Measurements from ENCODE around the gene RASL10B. TPM values are rescaled to one million over a fixed set of nuclear protein-coding genes. Genes with fewer than 3 reads are reported as not detected.

RASL10B gene
- total RNA-seq, 1 experiment from 2014 or later, result 29.2 TPM

DNA sequence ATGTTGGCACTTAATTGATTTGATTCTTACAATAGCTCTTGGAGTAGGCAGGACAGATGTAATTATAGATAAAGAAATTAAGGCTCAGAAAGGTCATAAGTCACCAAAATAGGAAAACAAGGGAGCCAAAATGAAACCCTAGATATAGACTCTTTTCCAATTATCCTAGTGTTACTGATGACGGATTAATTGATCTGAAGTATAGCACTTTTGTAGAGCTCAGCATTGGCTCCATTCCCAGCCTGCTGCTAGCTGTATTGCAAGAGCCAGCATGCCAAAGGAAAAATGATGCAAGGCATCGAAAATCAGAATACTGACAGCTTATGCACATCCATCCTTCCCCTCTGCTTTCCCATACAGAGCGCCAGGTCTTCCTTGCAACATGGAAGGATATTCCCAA, 21.6 kb upstream of the RASL10B start:
- no peaks in the 10 kb centered on the region for H3K9me3 ChIP-seq (replicated peaks)

DNA sequence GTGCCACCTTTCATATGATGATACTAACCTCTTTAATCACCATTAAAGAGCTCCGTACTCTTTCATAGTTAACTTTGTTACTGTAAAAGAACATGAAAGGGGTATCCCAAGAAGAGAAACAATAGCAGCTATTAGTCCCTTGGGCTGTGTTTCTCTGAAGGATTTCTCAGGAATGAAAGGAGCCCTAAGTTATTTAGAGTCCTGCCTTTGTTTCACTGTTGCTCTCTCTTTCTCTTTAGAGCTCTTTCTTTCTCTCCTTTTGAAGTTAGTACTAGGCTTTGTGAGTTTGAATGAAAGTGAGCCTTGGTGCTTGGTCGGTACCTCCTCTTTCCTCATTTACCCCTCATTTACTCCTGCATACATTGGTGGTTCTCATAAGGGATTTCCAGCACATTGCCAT, 20.5 kb upstream of the RASL10B start:
- no peak overlapping the region for H3K4me3 ChIP-seq
- H3K27ac ChIP-seq, result no peak overlapping the region
- H3K9me3 ChIP-seq (replicated peaks), result no peaks in the 10 kb centered on the region
- peaks cover 10% of the 10 kb centered on the region; the same call in 1 of the 2 replicates for H3K4me1 ChIP-seq
- no peak for DNase-seq
- no peaks in the 10 kb centered on the region for H3K27me3 ChIP-seq
- peaks cover 22% of the 10 kb centered on the region for H3K36me3 ChIP-seq

More for the DNA sequence above, 21.6 kb upstream of the RASL10B start:
- no peak overlapping the region for H3K27ac ChIP-seq
- no peaks in the 10 kb centered on the region for H3K27me3 ChIP-seq
- H3K4me1 ChIP-seq, result peaks cover 10% of the 10 kb centered on the region; the same call in 1 of the 2 replicates
- no peak for DNase-seq
- H3K4me3 ChIP-seq, result no peak overlapping the region
- H3K36me3 ChIP-seq, result peaks cover 22% of the 10 kb centered on the region

DNA sequence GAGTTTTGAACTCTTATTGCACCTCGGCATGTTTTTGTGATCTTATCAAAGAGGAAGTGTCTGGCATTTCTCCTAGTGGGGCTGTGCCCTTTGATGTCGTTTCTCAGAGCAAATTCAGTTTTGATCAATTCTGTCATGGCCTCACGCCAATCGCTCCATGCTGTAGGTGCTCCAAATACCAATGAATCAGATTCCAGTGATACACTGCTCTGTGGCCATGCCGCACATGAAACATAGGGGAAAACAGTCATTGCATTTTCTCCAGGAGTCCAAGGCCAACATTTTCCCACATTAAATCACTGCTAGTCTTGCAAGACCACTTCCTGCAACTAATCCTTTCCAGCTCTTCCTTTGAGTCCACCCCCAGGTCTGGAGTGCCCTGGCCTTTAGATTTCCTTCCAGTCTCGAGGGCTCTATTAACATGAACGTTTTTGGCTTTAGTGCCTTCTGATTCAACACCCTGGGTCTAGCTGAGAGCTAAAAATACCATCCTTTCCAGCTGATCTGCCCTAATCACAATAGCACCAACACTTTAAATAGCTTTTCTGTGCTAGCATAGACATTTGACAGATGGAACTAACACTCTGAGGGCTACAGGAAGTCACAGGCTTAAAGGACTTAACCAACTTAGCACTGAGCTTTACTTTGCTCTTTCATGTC, 18.2 kb upstream of the RASL10B start:
- Histone ChIP-seq H3K27me3 (no peaks in the 10 kb centered on the region), H3K4me1 (peaks cover 19% of the 10 kb centered on the region; the same call in 1 of the 2 replicates), H3K4me3 (no peak overlapping the region), H3K9me3 (replicated peaks) (no peaks in the 10 kb centered on the region), H3K27ac (no peak overlapping the region), H3K36me3 (peaks cover 31% of the 10 kb centered on the region)
- DNase-seq, result no peak

DNA sequence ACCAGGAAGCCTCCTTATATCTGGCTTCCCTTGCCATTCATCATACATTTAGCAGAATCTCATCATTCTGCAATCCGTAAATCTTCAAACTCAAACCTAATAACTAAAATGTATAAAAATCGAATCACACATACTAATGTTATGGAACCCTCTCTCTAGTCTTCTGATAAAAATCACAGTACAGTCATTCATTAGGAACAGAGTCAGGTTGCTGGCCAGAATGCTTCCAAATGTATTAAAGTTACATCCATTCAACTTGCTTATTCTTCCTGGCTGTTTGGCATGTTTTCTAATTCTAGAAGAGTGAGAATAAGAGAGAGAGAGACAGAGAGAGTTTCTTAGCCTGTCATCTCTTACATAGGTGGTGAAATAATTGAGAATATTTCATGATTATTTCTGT, 16.5 kb upstream of the RASL10B start:
- H3K27me3 ChIP-seq, result no peaks in the 10 kb centered on the region
- DNase-seq, result no peak
- H3K4me1 ChIP-seq, result peaks cover 19% of the 10 kb centered on the region; the same call in 1 of the 2 replicates
- H3K36me3 ChIP-seq, result peaks cover 31% of the 10 kb centered on the region
- H3K9me3 ChIP-seq (replicated peaks), result no peaks in the 10 kb centered on the region
- no peak overlapping the region for H3K4me3 ChIP-seq
- H3K27ac ChIP-seq, result no peak overlapping the region

DNA sequence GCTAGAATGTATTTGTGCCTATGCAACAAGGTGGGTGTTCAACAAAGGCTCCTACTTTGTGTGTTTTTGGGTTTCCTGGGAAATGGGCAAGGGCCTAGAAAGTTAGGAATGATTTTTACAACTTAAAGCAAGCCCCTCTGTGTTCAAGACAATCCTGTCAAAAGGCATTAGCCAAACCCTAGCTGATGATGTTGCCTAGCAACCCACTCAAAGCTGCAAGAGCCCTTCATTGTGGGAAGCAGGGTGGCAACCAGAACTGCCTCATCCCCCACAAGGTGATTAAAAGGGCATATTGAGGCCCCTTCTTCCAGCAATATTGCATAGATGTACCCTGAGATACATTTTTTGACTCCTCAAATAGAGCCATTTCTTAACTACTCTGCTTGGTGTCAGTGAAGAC, 16.0 kb upstream of the RASL10B start:
- Histone ChIP-seq H3K36me3 (peaks cover 27% of the 10 kb centered on the region), H3K27me3 (no peaks in the 10 kb centered on the region), H3K27ac (no peak overlapping the region), H3K4me1 (peaks cover 19% of the 10 kb centered on the region; the same call in 1 of the 2 replicates), H3K4me3 (no peak overlapping the region), H3K9me3 (replicated peaks) (no peaks in the 10 kb centered on the region)
- DNase-seq, result no peak

DNA sequence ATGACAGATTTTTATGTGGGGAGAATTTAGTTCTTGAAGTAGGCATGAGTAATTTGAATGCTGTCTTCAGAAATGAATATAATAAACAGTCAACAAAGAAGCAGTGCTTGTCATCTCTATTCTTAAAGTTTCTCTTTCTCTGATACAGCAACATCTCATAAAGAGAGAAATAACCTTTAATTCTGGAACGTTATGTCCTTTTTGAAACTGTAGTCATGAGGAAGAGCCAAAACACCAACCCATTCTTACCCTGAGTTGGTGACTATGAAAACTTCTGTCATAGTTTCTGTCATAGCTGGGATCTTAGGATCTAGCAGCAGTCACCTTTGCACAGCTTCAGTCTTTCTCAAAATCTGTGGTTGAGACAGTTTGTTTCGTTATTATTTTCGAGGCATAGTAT, 15.3 kb upstream of the RASL10B start:
- no peak for DNase-seq
- H3K4me3 ChIP-seq, result no peak overlapping the region
- H3K36me3 ChIP-seq, result peaks cover 25% of the 10 kb centered on the region
- no peaks in the 10 kb centered on the region for H3K27me3 ChIP-seq
- peaks cover 19% of the 10 kb centered on the region; the same call in 1 of the 2 replicates for H3K4me1 ChIP-seq
- H3K9me3 ChIP-seq (replicated peaks), result no peaks in the 10 kb centered on the region
- H3K27ac ChIP-seq, result no peak overlapping the region

DNA sequence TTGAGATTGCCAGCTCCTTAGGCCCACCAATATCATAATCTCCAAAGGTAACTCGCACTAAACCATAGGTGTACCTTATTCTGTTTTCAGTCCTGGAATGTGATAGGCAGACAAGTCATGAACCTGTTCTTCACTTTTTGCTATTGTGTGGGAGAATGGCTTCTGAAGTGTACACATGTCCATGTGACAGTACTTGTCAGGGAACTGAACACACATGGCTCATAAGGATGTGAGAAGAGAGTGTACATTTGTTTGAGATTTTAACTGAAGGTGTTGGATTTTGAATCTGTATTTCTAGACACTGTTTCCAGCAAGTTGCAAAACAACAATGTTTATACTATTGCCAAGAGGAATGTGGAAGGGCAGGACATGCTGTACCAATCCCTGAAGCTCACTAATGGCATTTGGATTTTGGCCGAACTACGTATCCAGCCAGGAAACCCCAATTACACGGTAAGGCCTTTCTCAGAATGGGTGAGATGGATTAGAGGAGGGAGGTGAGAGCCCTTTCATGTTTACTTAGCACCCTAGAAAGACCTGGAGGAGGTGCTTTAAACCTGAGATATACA, 14.5 kb upstream of the RASL10B start:
- no peaks in the 10 kb centered on the region for H3K27me3 ChIP-seq
- H3K27ac ChIP-seq, result peak overlapping the region; percentile 6; the same call in 1 of the 2 replicates
- peaks cover 22% of the 10 kb centered on the region for H3K36me3 ChIP-seq
- no peak for DNase-seq
- peaks cover 19% of the 10 kb centered on the region; the same call in 1 of the 2 replicates for H3K4me1 ChIP-seq
- H3K9me3 ChIP-seq (replicated peaks), result no peaks in the 10 kb centered on the region
- H3K4me3 ChIP-seq, result no peak overlapping the region

- Histone ChIP-seq H3K27ac (peak overlapping the region; percentile 6; the same call in 1 of the 2 replicates), H3K9me3 (replicated peaks) (no peaks in the 10 kb centered on the region), H3K4me1 (peaks cover 19% of the 10 kb centered on the region; the same call in 1 of the 2 replicates), H3K4me3 (no peak overlapping the region), H3K27me3 (no peaks in the 10 kb centered on the region), H3K36me3 (peaks cover 25% of the 10 kb centered on the region)
- DNase-seq, result no peak
Measured at GRCh38 chr17:35717475-35717874, 14.0 kb upstream of the RASL10B start.

DNA sequence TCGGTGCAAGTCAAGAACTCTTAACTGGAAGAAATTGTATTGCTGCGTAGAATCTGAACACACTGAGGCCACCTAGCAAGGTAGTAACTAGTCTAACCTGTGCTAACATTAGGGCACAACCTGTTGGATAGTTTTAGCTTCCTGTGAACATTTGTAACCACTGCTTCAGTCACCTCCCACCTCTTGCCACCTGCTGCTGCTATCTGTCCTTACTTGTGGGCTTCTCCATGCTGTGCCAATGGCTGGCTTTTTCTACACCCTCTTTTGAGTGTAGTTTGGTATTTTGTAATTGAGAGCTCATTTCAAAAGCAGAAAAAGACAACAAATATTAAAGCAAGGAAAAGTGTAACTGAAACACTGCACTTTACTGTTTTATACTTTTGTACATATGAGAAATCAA, 7.7 kb upstream of the RASL10B start:
- Histone ChIP-seq H3K4me3 (no peak overlapping the region), H3K4me1 (peaks cover 25% of the 10 kb centered on the region), H3K36me3 (peaks cover 36% of the 10 kb centered on the region), H3K9me3 (replicated peaks) (no peaks in the 10 kb centered on the region), H3K27ac (no peak overlapping the region), H3K27me3 (no peaks in the 10 kb centered on the region)
- DNase-seq, result no peak

- no peaks in the 10 kb centered on the region for H3K27me3 ChIP-seq
- DNase-seq, result no peak
- no peak overlapping the region for H3K27ac ChIP-seq
- peaks cover 30% of the 10 kb centered on the region for H3K36me3 ChIP-seq
- no peak overlapping the region for H3K4me3 ChIP-seq
- H3K9me3 ChIP-seq (replicated peaks), result no peaks in the 10 kb centered on the region
- peaks cover 25% of the 10 kb centered on the region for H3K4me1 ChIP-seq
Measured at GRCh38 chr17:35725058-35725457, 6.4 kb upstream of the RASL10B start.

DNA sequence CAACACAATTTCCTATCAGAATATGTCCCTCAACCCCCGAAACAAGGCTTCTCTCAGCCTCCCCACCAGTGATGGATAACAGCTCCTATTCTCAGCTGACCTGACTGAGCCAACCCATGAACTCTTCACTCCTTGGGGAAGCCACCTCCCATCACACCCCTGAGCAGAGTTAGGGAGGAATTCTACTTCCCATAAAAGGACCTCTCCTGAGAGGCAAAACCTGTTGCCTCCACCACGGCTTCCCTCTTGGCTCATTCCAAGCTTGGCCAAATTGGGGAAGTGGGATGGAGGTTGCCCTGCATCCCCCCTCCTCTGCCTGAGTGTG, 5.7 kb upstream of the RASL10B start:
- H3K4me1 ChIP-seq, result peaks cover 25% of the 10 kb centered on the region
- H3K27ac ChIP-seq, result no peak overlapping the region
- no peak for DNase-seq

DNA sequence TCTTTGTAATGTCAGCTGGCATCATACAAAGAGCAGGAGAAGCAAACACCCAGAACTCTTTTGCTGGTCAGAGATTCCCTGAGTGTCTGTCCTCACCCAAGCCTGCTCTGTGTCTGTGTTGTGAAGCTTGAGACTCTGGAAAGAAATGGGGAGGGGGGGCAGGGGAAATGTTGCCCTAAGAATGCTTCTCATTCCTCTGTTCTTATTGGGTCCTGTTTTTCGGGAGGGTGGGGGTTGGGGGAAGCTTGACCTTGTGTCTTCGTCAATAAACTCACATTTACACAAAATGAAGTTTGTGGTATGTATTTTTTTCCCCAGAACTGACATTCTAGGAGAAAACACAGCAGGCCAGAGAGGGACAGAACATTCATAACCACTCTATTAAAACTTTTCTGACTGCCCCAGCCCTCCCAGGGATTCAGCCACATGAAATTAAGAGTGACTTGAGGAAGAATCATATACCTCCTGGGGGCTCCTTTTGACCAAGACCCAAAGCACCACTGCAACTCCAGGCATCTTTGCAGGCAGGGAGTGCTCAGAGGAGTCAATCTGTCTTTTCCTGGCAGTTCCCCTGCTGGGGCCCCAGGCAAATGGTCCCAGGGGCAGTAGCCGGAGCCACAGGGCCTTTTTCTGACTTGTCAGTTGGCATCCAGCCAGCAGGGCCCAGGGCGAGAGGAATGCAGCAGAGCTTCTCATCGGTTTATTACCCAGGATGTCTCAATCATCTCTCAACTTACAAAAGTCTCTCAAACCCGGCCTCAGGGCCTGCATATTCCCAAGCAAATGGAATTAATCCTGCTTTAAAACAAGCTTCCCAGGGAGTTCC, 5.1 kb upstream of the RASL10B start:
- Histone ChIP-seq H3K9me3 (replicated peaks) (no peaks in the 10 kb centered on the region), H3K27ac (peak overlapping the region; percentile 7; the same call in 1 of the 2 replicates), H3K36me3 (peaks cover 26% of the 10 kb centered on the region), H3K4me1 (peaks cover 31% of the 10 kb centered on the region), H3K4me3 (no peak overlapping the region), H3K27me3 (no peaks in the 10 kb centered on the region)
- peak; percentile 96 to 97 for DNase-seq

More for the DNA sequence above, 5.7 kb upstream of the RASL10B start:
- peaks cover 28% of the 10 kb centered on the region for H3K36me3 ChIP-seq
- no peaks in the 10 kb centered on the region for H3K9me3 ChIP-seq (replicated peaks)
- H3K27me3 ChIP-seq, result no peaks in the 10 kb centered on the region
- H3K4me3 ChIP-seq, result no peak overlapping the region

DNA sequence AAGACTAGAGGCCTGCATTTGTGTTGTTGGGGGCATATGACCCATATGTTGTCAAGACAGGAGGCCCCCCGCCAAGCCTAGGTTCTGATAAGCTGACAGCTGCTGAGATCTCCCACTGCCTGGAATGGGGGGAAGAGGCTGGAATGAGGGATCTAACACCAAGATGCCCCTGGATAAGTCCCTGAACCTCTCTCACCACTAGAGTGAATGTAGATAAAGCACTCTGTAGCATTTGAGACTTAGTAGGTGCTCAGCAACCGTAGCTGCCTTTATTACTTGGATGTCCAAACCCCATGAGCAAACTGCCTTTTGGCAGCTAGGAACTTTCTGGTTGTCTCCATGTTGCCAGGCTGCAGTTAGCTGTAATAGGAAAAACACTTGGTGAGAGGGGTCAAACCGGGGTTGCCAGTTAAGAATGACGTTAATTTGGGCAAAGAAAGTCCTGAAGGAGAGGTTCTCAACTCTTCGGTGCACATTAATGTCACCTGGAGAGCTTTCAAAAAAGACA, 4.4 kb upstream of the RASL10B start:
- Histone ChIP-seq H3K4me1 (peaks cover 31% of the 10 kb centered on the region), H3K27ac (peak overlapping the region; percentile 7; the same call in 1 of the 2 replicates), H3K27me3 (no peaks in the 10 kb centered on the region), H3K9me3 (replicated peaks) (no peaks in the 10 kb centered on the region), H3K36me3 (peaks cover 26% of the 10 kb centered on the region), H3K4me3 (no peak overlapping the region)
- no peak for DNase-seq

DNA sequence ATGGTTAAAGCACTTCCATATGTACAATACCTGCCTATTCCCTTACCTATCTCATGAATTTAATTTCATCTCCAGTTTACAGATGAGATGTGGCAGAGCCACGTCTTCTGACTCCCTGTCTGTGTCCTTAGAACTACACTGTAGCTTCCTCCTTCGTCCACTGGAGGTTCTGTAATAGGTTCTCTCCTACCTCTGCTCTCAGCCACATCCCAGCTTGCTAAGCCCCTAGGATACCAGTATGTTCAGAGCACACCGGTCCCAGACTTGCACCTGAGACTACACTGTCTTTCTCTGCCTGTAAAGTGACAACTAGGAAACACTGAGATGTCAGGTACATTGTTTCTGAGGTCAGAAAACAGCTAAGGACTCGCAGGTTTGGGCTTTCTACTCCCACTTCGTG, 3.8 kb upstream of the RASL10B start:
- Histone ChIP-seq H3K4me3 (no peak overlapping the region), H3K27me3 (no peaks in the 10 kb centered on the region), H3K4me1 (peaks cover 31% of the 10 kb centered on the region), H3K9me3 (replicated peaks) (no peaks in the 10 kb centered on the region), H3K27ac (no peak overlapping the region; the same call in 1 of the 2 replicates), H3K36me3 (peaks cover 19% of the 10 kb centered on the region)
- DNase-seq, result no peak

- Histone ChIP-seq H3K4me3 (no peak overlapping the region), H3K9me3 (replicated peaks) (no peaks in the 10 kb centered on the region), H3K27ac (no peak overlapping the region), H3K27me3 (no peaks in the 10 kb centered on the region), H3K36me3 (peaks cover 14% of the 10 kb centered on the region), H3K4me1 (peaks cover 31% of the 10 kb centered on the region)
- DNase-seq, result no peak
Measured at GRCh38 chr17:35728551-35728950, 2.9 kb upstream of the RASL10B start.

Measured in SJCRH30 (cell line).